ENCODE results near the gene FNDC3B.

FNDC3B gene

DNA sequence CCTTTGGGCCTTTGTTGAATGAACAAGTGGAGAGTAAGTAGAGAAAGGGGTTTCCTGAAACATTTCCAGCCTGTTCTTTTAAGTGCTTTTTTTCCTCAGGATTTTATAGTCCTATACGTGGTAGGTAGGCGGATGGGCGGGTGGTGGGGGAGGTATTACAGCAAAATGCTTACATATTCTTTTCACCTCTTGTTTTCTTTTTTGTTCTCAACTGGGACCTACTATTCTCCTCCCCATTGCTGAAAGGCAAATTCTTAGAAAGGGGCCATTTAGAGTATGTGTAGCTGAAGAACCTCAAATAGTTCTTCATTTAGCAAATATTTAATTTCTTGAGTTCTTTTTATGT lies 135.8 kb downstream of the FNDC3B start:
- Histone ChIP-seq H3K9me3 (ENCODE audit: control extremely low read depth in 1 of 5, control insufficient read depth in 4 of 5, insufficient read depth in 2 of 5, low read depth in 1 of 5, low read length in 4 of 5) (no peaks in the 10 kb centered on the region), H3K27ac (ENCODE audit: insufficient read depth in 1 of 2, low read depth in 1 of 2, low read length in 2 of 2, poor library complexity in 1 of 2, severe bottlenecking in 2 of 2) (no peak overlapping the region), H3K36me3 (ENCODE audit: control insufficient read depth in 4 of 4, insufficient read depth in 4 of 4, low read length in 3 of 4) (peaks cover 0 to 24% (median 2%) of the 10 kb centered on the region in 4 experiments), H3K4me1 (ENCODE audit: control extremely low read depth in 1 of 4, control insufficient read depth in 4 of 4, insufficient read depth in 4 of 4, low read length in 3 of 4) (peaks cover 0 to 8% (median 3%) of the 10 kb centered on the region in 4 experiments), H3K27me3 (replicated peaks in 2 of 5; ENCODE audit: control insufficient read depth in 4 of 5, insufficient read depth in 5 of 5, low read length in 4 of 5) (no peaks in the 10 kb centered on the region), H3K4me3 (ENCODE audit: control insufficient read depth in 1 of 7, extremely low read depth in 1 of 7, insufficient read depth in 4 of 7, low read depth in 2 of 7, low read length in 6 of 7) (no peak overlapping the region)
- CTCF ChIA-PET, result no interaction called here
- no CpG with 5 or more reads among the region's 3 CpGs for WGBS (ENCODE audit: insufficient coverage)
- DNase-seq, result no peak
- POLR2A ChIA-PET, result no interaction called here

- Histone ChIP-seq H3K9me3 (ENCODE audit: control extremely low read depth in 1 of 5, control insufficient read depth in 4 of 5, insufficient read depth in 2 of 5, low read depth in 1 of 5, low read length in 4 of 5) (no peaks in the 10 kb centered on the region), H3K27me3 (replicated peaks in 2 of 5; ENCODE audit: control insufficient read depth in 4 of 5, insufficient read depth in 5 of 5, low read length in 4 of 5) (no peaks in the 10 kb centered on the region), H3K36me3 (ENCODE audit: control insufficient read depth in 4 of 4, insufficient read depth in 4 of 4, low read length in 3 of 4) (peaks cover 0 to 17% (median 2%) of the 10 kb centered on the region in 4 experiments), H3K27ac (ENCODE audit: insufficient read depth in 1 of 2, low read depth in 1 of 2, low read length in 2 of 2, poor library complexity in 1 of 2, severe bottlenecking in 2 of 2) (no peak overlapping the region), H3K4me1 (ENCODE audit: control extremely low read depth in 1 of 4, control insufficient read depth in 4 of 4, insufficient read depth in 4 of 4, low read length in 3 of 4) (peaks cover 0 to 9% (median 4%) of the 10 kb centered on the region in 4 experiments), H3K4me3 (ENCODE audit: control insufficient read depth in 1 of 7, extremely low read depth in 1 of 7, insufficient read depth in 4 of 7, low read depth in 2 of 7, low read length in 6 of 7) (no peak overlapping the region)
- 80% methylated on average over 3 of the region's 3 CpGs for WGBS (ENCODE audit: insufficient coverage)
- POLR2A ChIA-PET, result no interaction called here
- CTCF ChIA-PET, result no interaction called here
- DNase-seq, result no peak
Measured at GRCh38 chr3:172176061-172176770, 136.8 kb downstream of the FNDC3B start.

DNA sequence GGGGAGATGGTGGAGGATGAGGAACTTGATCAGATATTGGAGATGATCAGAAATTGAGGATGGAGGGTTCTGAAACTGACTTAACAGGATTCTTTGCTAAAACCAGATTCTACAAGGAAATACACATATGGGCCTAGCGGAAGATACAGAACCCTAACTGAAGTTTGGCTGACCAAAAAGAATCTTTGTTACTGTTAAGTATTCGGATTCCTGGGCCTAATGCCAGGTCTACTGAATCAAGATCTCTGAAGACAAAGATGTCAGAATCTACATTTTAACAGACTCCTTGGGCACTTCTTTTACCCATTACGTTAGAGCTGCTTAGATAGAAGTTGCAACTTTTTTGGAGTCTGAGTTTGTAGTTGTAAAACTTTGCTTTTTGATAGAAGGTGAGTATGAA lies 137.7 kb downstream of the FNDC3B start:
- Histone ChIP-seq H3K36me3 (ENCODE audit: control insufficient read depth in 4 of 4, insufficient read depth in 4 of 4, low read length in 3 of 4) (peaks cover 0 to 15% (median 2%) of the 10 kb centered on the region in 4 experiments), H3K4me3 (ENCODE audit: control insufficient read depth in 1 of 7, extremely low read depth in 1 of 7, insufficient read depth in 4 of 7, low read depth in 2 of 7, low read length in 6 of 7) (no peak overlapping the region), H3K4me1 (ENCODE audit: control extremely low read depth in 1 of 4, control insufficient read depth in 4 of 4, insufficient read depth in 4 of 4, low read length in 3 of 4) (peaks cover 3 to 17% (median 6%) of the 10 kb centered on the region in 4 experiments), H3K27ac (ENCODE audit: insufficient read depth in 1 of 2, low read depth in 1 of 2, low read length in 2 of 2, poor library complexity in 1 of 2, severe bottlenecking in 2 of 2) (no peak overlapping the region), H3K27me3 (replicated peaks in 2 of 5; ENCODE audit: control insufficient read depth in 4 of 5, insufficient read depth in 5 of 5, low read length in 4 of 5) (no peaks in the 10 kb centered on the region), H3K9me3 (ENCODE audit: control extremely low read depth in 1 of 5, control insufficient read depth in 4 of 5, insufficient read depth in 2 of 5, low read depth in 1 of 5, low read length in 4 of 5) (no peaks in the 10 kb centered on the region)
- 100% methylated on average over 2 of the region's 3 CpGs for WGBS (ENCODE audit: insufficient coverage)
- ChIA-PET CTCF (no interaction called here), POLR2A (interaction anchor here (0.6 kb wide), 1 partner anchor 516 kb away, joined by 5 read pairs; no protein-coding TSS in a partner anchor)
- DNase-seq, result no peak

GRCh38 chr3:172177803-172178316 lies 138.5 kb downstream of the FNDC3B start:
- CTCF ChIA-PET, result no interaction called here
- no peak for DNase-seq
- Histone ChIP-seq H3K4me3 (ENCODE audit: control insufficient read depth in 1 of 7, extremely low read depth in 1 of 7, insufficient read depth in 4 of 7, low read depth in 2 of 7, low read length in 6 of 7) (no peak overlapping the region), H3K36me3 (ENCODE audit: control insufficient read depth in 4 of 4, insufficient read depth in 4 of 4, low read length in 3 of 4) (peaks cover 0 to 15% (median 2%) of the 10 kb centered on the region in 4 experiments), H3K9me3 (ENCODE audit: control extremely low read depth in 1 of 5, control insufficient read depth in 4 of 5, insufficient read depth in 2 of 5, low read depth in 1 of 5, low read length in 4 of 5) (no peaks in the 10 kb centered on the region), H3K27me3 (replicated peaks in 2 of 5; ENCODE audit: control insufficient read depth in 4 of 5, insufficient read depth in 5 of 5, low read length in 4 of 5) (no peaks in the 10 kb centered on the region), H3K4me1 (ENCODE audit: control extremely low read depth in 1 of 4, control insufficient read depth in 4 of 4, insufficient read depth in 4 of 4, low read length in 3 of 4) (peaks cover 4 to 22% (median 7%) of the 10 kb centered on the region in 4 experiments), H3K27ac (ENCODE audit: insufficient read depth in 1 of 2, low read depth in 1 of 2, low read length in 2 of 2, poor library complexity in 1 of 2, severe bottlenecking in 2 of 2) (no peak overlapping the region)
- 90% methylated on average over 1 of the region's 2 CpGs for WGBS (ENCODE audit: insufficient coverage)
- POLR2A ChIA-PET, result no interaction called here

DNA sequence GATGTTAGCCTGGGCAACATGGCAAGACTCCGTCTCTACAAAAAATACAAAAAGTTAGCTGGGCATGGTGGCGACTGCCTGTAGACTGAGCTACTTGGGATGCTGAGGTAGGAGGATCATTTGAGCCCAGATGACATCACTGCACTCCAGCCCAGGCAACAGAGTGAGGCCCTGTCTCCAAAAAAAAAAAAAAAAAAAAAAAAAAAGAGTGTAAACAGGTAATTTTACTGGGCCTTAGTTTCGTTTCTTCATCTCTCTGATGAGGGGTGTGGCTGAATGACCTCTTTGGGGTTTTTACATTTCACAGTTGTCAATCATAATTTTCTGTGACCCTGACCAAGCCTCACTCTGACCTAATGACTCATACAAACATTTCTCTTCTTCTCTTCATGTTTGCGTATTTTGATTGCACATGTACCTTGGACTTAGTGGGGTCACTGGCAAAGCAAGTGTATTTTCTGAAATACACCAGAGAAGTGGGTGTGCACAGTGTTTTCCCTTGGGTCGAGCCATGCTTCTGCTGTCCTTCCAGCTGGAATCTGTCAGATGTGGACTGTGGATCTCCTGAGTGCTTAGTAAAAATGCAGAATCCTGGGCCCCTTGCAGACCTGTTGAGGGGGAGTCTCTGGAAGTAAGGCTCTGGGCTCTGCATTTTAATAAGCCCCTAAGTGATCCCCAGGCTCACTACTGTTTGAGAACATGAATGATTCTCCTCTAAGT lies 140.5 kb downstream of the FNDC3B start:
- H3K4me1 ChIP-seq (ENCODE audit: control extremely low read depth in 1 of 4, control insufficient read depth in 4 of 4, insufficient read depth in 4 of 4, low read length in 3 of 4), result peaks cover 4 to 22% (median 7%) of the 10 kb centered on the region in 4 experiments
- no peaks in the 10 kb centered on the region for H3K27me3 ChIP-seq (replicated peaks in 2 of 5; ENCODE audit: control insufficient read depth in 4 of 5, insufficient read depth in 5 of 5, low read length in 4 of 5)
- no peak overlapping the region for H3K4me3 ChIP-seq (ENCODE audit: control insufficient read depth in 1 of 7, extremely low read depth in 1 of 7, insufficient read depth in 4 of 7, low read depth in 2 of 7, low read length in 6 of 7)
- WGBS (ENCODE audit: insufficient coverage), result 100% methylated on average over 2 of the region's 5 CpGs
- H3K36me3 ChIP-seq (ENCODE audit: control insufficient read depth in 4 of 4, insufficient read depth in 4 of 4, low read length in 3 of 4), result peaks cover 0 to 22% (median 2%) of the 10 kb centered on the region in 4 experiments
- no peak overlapping the region for H3K27ac ChIP-seq (ENCODE audit: insufficient read depth in 1 of 2, low read depth in 1 of 2, low read length in 2 of 2, poor library complexity in 1 of 2, severe bottlenecking in 2 of 2)
- H3K9me3 ChIP-seq (ENCODE audit: control extremely low read depth in 1 of 5, control insufficient read depth in 4 of 5, insufficient read depth in 2 of 5, low read depth in 1 of 5, low read length in 4 of 5), result no peaks in the 10 kb centered on the region
- no peak for DNase-seq
- CTCF ChIA-PET, result interaction anchor here (0.6 kb wide), 1 partner anchor 47 kb away, joined by 3 read pairs; no protein-coding TSS in a partner anchor
- POLR2A ChIA-PET, result no interaction called here

- Histone ChIP-seq H3K4me1 (ENCODE audit: control extremely low read depth in 1 of 4, control insufficient read depth in 4 of 4, insufficient read depth in 4 of 4, low read length in 3 of 4) (peaks cover 4 to 19% (median 7%) of the 10 kb centered on the region in 4 experiments), H3K9me3 (ENCODE audit: control extremely low read depth in 1 of 5, control insufficient read depth in 4 of 5, insufficient read depth in 2 of 5, low read depth in 1 of 5, low read length in 4 of 5) (no peaks in the 10 kb centered on the region), H3K4me3 (ENCODE audit: control insufficient read depth in 1 of 7, extremely low read depth in 1 of 7, insufficient read depth in 4 of 7, low read depth in 2 of 7, low read length in 6 of 7) (no peak overlapping the region), H3K27me3 (replicated peaks in 2 of 5; ENCODE audit: control insufficient read depth in 4 of 5, insufficient read depth in 5 of 5, low read length in 4 of 5) (no peaks in the 10 kb centered on the region), H3K27ac (ENCODE audit: insufficient read depth in 1 of 2, low read depth in 1 of 2, low read length in 2 of 2, poor library complexity in 1 of 2, severe bottlenecking in 2 of 2) (no peak overlapping the region), H3K36me3 (ENCODE audit: control insufficient read depth in 4 of 4, insufficient read depth in 4 of 4, low read length in 3 of 4) (peaks cover 0 to 22% (median 2%) of the 10 kb centered on the region in 4 experiments)
- 100% methylated on average over 2 of the region's 2 CpGs for WGBS (ENCODE audit: insufficient coverage)
- ChIA-PET CTCF (no interaction called here), POLR2A (interaction anchor here (0.5 kb wide), 1 partner anchor 9 kb away, joined by 3 read pairs; no protein-coding TSS in a partner anchor)
- no peak for DNase-seq
Measured at GRCh38 chr3:172180473-172180872, 141.1 kb downstream of the FNDC3B start.
